Measurements from ENCODE around the gene TIGIT. TPM values are rescaled to one million over a fixed set of nuclear protein-coding genes. Genes with fewer than 3 reads are reported as not detected.

The TIGIT gene
- total RNA-seq, result under 1 TPM in 1 of 4 donors, not detected in 3; 0.33 TPM

DNA sequence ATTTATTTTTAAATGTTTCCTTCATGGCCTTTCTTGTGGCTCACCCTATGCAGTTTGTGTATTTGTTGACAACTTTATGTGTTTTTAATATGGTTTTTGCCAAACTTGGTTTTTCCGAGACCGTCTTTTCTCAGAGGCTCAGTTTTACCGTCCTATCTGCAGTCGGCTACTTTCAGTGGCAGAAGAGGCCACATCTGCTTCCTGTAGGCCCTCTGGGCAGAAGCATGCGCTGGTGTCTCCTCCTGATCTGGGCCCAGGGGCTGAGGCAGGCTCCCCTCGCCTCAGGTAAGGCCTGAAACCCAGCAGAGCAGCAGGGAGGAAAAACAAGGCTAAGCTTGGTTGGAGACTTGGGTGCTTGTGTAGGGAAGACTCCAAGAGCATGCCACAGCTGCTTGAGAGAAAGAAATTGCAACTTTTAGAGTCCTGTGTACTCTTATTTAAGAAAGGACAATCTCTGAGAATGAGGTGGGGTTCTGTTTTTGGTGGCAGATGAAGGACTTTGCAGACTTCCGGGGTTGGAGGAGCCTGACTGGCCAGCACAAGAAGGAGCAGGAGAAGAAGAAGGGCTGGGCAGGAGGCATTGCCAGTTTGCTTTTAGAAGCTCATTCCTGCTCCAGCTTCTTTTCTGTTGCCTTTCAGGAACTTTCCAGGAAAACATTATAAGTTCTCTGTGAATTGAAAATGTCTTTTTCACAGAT, at the start of gene TIGIT:
TSS of gene TIGIT (plus strand) at position 191 of the 698 bp plus-strand sequence. CDS start at position 225, 34 bp downstream.
- no peak within 1 kb of the TSS for H3K27ac ChIP-seq (replicated peaks in 1 of 4)
- no peaks in the 10 kb centered on the region for H3K36me3 ChIP-seq
- H3K27me3 ChIP-seq, result no peaks in the 10 kb centered on the region
- H3K4me3 ChIP-seq, result no peak within 1 kb of the TSS
- intact Hi-C loops (cut with DNase I), result no loop called here
- no peaks in the 10 kb centered on the region for H3K9me3 ChIP-seq
- WGBS, result 83% methylated on average over 7 of the region's 7 CpGs
- H3K4me1 ChIP-seq, result no peaks in the 10 kb centered on the region
- TF ChIP-seq, protein P1, sequence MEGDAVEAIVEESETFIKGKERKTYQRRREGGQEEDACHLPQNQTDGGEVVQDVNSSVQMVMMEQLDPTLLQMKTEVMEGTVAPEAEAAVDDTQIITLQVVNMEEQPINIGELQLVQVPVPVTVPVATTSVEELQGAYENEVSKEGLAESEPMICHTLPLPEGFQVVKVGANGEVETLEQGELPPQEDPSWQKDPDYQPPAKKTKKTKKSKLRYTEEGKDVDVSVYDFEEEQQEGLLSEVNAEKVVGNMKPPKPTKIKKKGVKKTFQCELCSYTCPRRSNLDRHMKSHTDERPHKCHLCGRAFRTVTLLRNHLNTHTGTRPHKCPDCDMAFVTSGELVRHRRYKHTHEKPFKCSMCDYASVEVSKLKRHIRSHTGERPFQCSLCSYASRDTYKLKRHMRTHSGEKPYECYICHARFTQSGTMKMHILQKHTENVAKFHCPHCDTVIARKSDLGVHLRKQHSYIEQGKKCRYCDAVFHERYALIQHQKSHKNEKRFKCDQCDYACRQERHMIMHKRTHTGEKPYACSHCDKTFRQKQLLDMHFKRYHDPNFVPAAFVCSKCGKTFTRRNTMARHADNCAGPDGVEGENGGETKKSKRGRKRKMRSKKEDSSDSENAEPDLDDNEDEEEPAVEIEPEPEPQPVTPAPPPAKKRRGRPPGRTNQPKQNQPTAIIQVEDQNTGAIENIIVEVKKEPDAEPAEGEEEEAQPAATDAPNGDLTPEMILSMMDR (IDR thresholded peaks at IDR 0.05), result no peak
- no peak for TF ChIP-seq POLR2A (IDR thresholded peaks at IDR 0.05; ENCODE audit: low read depth)
- TF ChIP-seq POLR2AphosphoS5 (IDR thresholded peaks at IDR 0.05), result no peak
- TF ChIP-seq EP300 (IDR thresholded peaks at IDR 0.05), result no peak
- DNase-seq (ENCODE audit: extremely low spot score), result no peak

DNA sequence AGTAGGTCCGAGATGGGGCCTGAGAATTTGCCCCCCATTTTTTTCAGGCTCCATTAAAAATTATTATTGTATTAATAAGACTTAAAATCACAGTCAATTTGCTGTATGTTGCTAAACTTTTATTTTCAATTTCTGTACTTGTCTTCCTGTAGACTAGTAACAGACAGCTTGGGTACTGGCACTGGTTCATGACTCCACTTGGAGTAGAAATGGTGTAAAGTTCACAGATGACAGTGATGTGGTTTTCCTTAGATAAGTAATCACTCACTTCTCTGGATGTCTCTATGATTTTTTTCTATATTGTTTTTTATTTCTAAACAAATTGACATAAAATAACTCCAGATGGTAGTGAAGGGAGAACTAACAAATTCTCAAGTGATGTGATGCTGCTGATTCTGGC, 40.9 kb upstream of the TIGIT start:
- 79% methylated on average over 1 of the region's 1 CpG for WGBS
- DNase-seq (ENCODE audit: extremely low spot score), result no peak
- intact Hi-C loops (cut with DNase I), result no loop called here
- no peaks in the 10 kb centered on the region for H3K36me3 ChIP-seq
- H3K27me3 ChIP-seq, result no peaks in the 10 kb centered on the region
- TF ChIP-seq POLR2AphosphoS5 (IDR thresholded peaks at IDR 0.05) (no peak), EP300 (IDR thresholded peaks at IDR 0.05) (no peak), POLR2A (IDR thresholded peaks at IDR 0.05; ENCODE audit: low read depth) (no peak)
- TF ChIP-seq, protein P1 (IDR thresholded peaks at IDR 0.05), result no peak
- H3K4me3 ChIP-seq, result no peak overlapping the region
- H3K4me1 ChIP-seq, result no peaks in the 10 kb centered on the region
- H3K27ac ChIP-seq (replicated peaks in 1 of 4), result no peak overlapping the region
- H3K9me3 ChIP-seq, result peaks cover 0 to 4% (median 0%) of the 10 kb centered on the region in 4 donors

DNA sequence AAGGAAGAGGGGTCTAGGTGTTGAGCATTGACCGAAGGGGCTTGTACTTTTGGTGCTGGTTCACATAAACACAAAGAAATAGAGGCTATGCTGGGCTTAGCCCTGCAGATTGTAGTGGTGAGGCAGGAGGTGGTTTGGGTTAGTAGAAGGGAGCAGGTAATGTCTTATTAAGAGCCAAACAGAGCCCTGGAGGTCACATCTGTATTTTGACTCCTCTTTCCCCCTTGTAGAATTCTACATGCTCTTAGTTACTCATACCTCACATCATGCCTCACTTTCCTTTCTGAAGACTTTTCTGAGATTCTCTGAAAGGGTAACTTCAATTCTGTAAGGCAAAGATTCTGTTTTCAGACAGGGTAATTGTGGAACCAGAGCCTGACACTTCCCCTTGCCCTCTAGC, 40.3 kb upstream of the TIGIT start:
- no peaks in the 10 kb centered on the region for H3K27me3 ChIP-seq
- DNase-seq (ENCODE audit: extremely low spot score), result no peak
- H3K36me3 ChIP-seq, result no peaks in the 10 kb centered on the region
- no peaks in the 10 kb centered on the region for H3K4me1 ChIP-seq
- no peak overlapping the region for H3K27ac ChIP-seq (replicated peaks in 1 of 4)
- peaks cover 0 to 5% (median 2%) of the 10 kb centered on the region in 4 donors for H3K9me3 ChIP-seq
- TF ChIP-seq POLR2AphosphoS5 (IDR thresholded peaks at IDR 0.05), result no peak
- TF ChIP-seq EP300 (IDR thresholded peaks at IDR 0.05), result no peak
- TF ChIP-seq, protein P1 (IDR thresholded peaks at IDR 0.05), result no peak
- TF ChIP-seq POLR2A (IDR thresholded peaks at IDR 0.05; ENCODE audit: low read depth), result no peak
- H3K4me3 ChIP-seq, result no peak overlapping the region
- 67% methylated on average over 1 of the region's 1 CpG for WGBS
- intact Hi-C loops (cut with DNase I), result no loop called here

DNA sequence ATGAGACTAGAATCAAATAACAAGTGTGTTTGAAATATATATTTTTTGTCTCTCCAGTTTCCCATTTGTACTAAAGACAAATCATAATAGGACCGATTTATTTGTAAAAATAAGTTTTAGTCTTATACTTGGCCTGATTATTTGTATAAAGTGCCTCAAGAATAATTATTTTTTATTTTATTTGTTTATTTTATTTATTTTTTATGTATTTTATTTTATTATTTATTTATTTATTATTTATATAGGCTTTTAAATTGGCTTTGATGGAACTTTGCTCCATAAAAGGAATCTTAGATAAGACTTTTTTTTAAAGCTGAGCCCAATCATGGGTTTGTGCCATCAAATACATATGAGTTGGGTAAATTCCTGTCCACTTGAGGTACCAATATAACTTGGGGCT, 34.3 kb upstream of the TIGIT start:
- no peaks in the 10 kb centered on the region for H3K36me3 ChIP-seq
- H3K4me1 ChIP-seq, result no peaks in the 10 kb centered on the region
- no peak overlapping the region for H3K4me3 ChIP-seq
- H3K27me3 ChIP-seq, result no peaks in the 10 kb centered on the region
- no peak for DNase-seq (ENCODE audit: extremely low spot score)
- no peak overlapping the region for H3K27ac ChIP-seq (replicated peaks in 1 of 4)
- TF ChIP-seq POLR2A (IDR thresholded peaks at IDR 0.05; ENCODE audit: low read depth) (no peak), POLR2AphosphoS5 (IDR thresholded peaks at IDR 0.05) (no peak), EP300 (IDR thresholded peaks at IDR 0.05) (no peak)
- TF ChIP-seq, protein P1 (IDR thresholded peaks at IDR 0.05), result no peak
- whole genome bisulfite sequencing, result 98% methylated on average over 1 of the region's 1 CpG
- peaks cover 0 to 9% (median 0%) of the 10 kb centered on the region in 4 donors for H3K9me3 ChIP-seq
- intact Hi-C loops (cut with DNase I), result no loop called here

DNA sequence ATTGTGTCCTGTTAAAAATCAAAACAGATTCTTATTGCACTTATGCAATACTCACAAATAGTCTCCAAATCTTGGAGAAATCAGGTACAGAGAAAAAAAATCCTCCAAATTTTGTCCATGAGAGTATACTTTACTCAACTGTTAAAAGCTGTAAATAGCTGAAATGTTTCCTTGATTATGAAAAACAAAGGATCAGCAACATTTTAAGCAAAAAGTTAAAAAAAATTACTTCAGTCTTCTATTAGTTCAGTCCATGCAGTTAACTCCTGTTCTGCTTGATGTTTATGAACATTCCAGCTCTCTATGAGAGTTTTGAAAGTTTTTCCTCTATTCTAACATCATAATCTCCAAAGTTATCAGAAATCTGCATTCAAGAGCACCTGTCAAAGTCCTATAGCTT, 33.7 kb upstream of the TIGIT start:
- H3K9me3 ChIP-seq, result peaks cover 0 to 9% (median 0%) of the 10 kb centered on the region in 4 donors
- no peak for TF ChIP-seq POLR2AphosphoS5 (IDR thresholded peaks at IDR 0.05)
- TF ChIP-seq EP300 (IDR thresholded peaks at IDR 0.05), result no peak
- TF ChIP-seq, protein P1 (IDR thresholded peaks at IDR 0.05), result no peak
- TF ChIP-seq POLR2A (IDR thresholded peaks at IDR 0.05; ENCODE audit: low read depth), result no peak

More for the DNA sequence above, 33.7 kb upstream of the TIGIT start:
- H3K27me3 ChIP-seq, result no peaks in the 10 kb centered on the region
- DNase-seq (ENCODE audit: extremely low spot score), result no peak
- H3K4me3 ChIP-seq, result no peak overlapping the region
- no peaks in the 10 kb centered on the region for H3K36me3 ChIP-seq
- H3K4me1 ChIP-seq, result no peaks in the 10 kb centered on the region
- H3K27ac ChIP-seq (replicated peaks in 1 of 4), result no peak overlapping the region
- intact Hi-C loops (cut with DNase I), result no loop called here

Measured in esophagus muscularis mucosa (tissue), 4 donors.